Activated T-cell treated with anti-CD3 and anti-CD28 coated beads for 1 hour (primary cell): ENCODE data around the gene ST3GAL2.

Source experiments
- DNase-seq: peaks from one replicate; pipeline ENCODE4 v3.0.0-alpha.2; 2020; ENCODE audit warnings: low read depth

ST3GAL2 gene

GRCh38 chr16:70437582-70438557, 1.0 kb downstream of the ST3GAL2 start:
- no peak for DNase-seq

DNA sequence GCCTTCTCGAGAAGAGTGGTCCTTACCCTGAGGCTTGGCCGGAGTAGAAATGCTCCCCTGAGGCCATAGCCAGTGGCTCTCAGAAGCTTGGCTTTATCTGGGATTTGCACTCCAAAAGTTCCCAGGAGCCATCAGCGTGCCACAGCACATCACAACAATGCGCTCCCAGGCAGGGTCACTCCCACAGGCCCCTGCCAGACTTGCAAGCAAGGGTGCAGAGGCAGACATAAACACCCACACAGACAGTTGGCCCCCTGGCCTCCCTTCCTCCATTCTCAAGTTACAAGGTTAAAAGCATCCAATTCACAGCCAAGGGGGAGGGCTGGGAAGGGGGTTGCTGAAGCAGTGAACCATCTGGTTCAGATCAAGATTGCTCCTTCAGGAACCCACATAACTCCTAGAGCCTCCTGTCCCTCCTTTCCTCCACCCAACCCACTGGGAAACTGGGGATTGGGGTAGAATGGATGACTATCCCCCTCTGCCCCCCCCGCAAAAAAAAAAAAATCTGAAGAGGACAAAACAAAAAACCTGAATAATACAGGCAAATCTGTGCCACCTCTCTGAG, 1.8 kb downstream of the ST3GAL2 start:
- DNase-seq, result no peak

GRCh38 chr16:70434484-70435260, 4.2 kb downstream of the ST3GAL2 start:
- DNase-seq, result no peak

- no peak for DNase-seq
Measured at GRCh38 chr16:70433458-70434103, 5.3 kb downstream of the ST3GAL2 start.

GRCh38 chr16:70432723-70433457, 6.0 kb downstream of the ST3GAL2 start:
- DNase-seq, result no peak

DNA sequence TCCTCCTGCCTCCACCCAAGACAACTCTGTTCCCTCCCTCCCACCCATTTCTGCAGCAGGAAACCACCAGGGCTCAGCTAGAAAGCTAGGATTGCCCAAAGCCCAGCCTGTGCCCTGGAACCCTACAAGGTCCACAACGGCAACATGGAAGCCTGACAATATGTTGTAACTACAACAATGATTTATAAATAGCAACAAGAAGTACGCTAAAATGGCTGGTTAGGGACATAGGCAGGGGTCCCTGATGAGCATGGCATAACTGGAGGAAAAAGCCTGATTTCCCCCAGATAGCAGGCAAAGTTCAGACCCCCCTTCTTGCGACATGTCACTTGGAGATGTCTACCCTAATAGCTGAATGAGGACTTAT, 6.6 kb downstream of the ST3GAL2 start:
- DNase-seq, result no peak

DNA sequence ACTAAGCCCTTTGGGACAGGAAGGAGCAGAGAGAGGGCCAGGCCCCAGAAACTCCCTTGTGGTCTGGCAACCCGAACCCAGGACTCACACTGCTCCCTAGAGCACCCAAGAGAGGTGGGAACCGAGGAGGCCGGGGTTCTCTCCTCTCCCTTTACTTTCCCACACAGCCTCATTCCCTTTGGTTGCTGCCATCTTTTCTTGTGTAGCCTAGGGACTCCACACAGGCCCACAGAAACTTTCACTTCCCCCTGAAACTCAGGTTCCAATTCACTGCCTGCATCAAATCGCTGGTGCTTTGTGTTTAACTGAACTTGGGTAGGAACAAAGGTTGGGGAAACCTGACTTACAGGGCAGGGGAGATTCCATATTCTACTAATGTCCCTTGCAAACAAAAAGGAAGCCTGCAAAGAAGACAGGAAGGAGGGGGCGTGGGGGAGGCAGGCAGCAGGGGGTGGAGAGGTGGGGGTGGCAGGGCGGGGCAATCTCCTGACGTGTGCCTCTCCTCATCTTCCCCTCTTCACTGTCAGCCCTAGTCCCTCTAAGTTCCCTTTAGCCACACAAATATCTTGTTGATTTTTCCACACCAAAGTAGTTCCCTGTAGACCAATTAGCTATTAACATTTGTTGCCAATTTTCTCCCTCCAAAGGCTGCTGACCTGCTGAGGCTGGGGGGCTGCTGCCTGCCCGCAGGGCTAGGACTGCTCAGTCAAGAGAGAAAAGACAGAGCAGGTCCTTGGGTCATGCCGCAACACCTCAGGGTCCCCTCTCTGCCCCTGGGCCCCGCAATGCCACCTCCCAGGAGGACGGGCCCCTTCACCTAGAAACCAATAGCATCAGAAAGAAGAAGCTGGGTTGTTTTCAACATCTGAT, 8.0 kb downstream of the ST3GAL2 start:
- DNase-seq, result peak; percentile 33

DNA sequence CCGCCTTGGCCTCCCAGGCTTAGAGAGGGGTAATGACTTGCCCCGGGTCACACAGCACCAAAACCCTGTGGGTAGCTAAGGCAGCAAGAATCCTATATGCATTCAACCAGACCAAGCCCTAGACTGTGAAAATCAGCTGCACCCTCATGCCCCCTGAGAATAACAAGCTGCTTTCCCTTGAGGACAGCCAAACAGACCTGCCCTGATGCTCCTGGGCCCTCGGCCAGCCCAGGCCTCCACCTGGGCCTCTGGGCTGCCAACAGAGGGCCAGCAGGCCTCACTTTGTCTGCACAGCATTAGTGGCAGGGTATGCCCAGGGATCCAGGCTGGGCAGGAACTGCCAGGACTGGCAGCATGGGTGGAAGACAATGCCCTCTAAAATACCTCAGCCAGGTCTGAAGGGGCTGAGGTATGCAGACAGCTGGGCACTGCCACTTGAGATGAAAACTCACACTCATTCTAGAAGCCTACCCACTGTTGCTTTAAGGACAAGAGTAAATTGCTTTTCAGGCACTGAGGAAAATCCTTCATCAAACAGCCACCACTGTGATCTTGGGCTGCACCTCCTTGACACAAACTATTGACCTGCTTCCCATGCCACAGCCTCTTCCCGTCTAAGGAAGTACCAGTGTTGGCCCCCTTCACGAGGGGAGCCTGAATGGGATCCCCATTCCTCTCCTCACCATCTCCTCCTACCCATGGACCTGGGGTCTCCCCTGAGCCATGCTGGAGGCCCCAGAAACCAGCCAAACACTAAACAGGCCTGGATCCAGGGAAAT, 8.8 kb downstream of the ST3GAL2 start:
- no peak for DNase-seq

DNA sequence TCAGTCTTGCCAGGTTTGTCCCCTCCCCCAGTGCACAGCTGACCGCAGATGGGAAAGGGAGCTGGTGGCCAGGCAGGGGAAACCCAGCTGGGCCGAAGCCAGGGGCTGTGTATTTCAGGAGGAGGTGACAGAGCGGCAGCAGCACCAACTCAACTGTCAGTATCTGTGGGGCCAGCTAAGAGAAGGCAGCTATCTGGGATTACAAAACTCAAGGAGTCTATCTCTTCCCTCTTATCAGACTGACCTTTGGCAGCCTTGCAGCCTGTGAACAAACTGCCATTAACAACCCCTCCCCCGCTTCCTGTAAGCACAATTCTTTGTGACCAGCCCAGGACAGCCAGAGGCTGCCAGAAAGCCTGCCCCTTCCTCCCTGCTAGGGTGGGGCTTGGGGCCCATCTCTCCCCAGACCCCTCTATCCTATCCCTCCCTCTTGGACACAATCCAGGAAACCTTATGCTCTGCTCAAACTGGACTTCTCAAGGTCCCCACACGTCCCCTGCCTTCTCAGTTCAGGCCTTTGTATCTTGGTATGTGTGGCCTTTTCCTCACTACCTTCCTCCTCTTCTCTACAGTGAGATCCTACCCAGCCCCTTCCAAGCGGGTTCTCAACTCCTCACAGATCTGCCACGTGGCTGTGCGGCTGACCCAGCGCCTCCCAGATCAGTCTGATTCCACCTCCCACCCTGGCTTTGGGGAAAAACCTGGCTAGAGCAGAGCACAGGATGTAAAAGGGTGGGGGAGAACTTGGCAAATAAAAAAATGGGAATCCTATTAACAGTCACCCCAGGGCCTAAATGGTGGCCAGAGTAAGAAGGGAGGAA, 10.5 kb downstream of the ST3GAL2 start:
- no peak for DNase-seq

- DNase-seq, result no peak
Measured at GRCh38 chr16:70427786-70428177, 11.1 kb downstream of the ST3GAL2 start.

- DNase-seq, result no peak
Measured at GRCh38 chr16:70422543-70422942, 16.4 kb downstream of the ST3GAL2 start.

GRCh38 chr16:70421473-70422311, 17.2 kb downstream of the ST3GAL2 start:
- no peak for DNase-seq

- no peak for DNase-seq
Measured at GRCh38 chr16:70421014-70421413, 17.9 kb downstream of the ST3GAL2 start.

GRCh38 chr16:70419384-70420327, 19.2 kb downstream of the ST3GAL2 start:
- no peak for DNase-seq

GRCh38 chr16:70418993-70419318, 19.9 kb downstream of the ST3GAL2 start:
- no peak for DNase-seq

- no peak for DNase-seq
Measured at GRCh38 chr16:70418274-70418992, 20.5 kb downstream of the ST3GAL2 start.
